Stimulated activated CD4-positive, alpha-beta T cell treated with anti-CD3 and anti-CD28 coated beads, Interleukin-12 subunit alpha, Interleukin-12 subunit beta, amount 100 ng/mL, for 48 hours (primary cell): ENCODE data around the gene TENM3.
"Not testable (repeated sequence)": the region's sequence is repeated elsewhere in the genome, so short reads cannot be mapped to it uniquely, and the experiment has no call there.

Experiments used
- DNase-seq, 3 donors: peaks; one replicate each; pipeline ENCODE4 v3.0.0-alpha.2; 2020; ENCODE audit warnings: low read depth in 2 of 3, low spot score in 1 of 3

TENM3 gene

GRCh38 chr4:182325848-182326255 lies 82.7 kb downstream of the TENM3 start:
- DNase-seq = no peak

- DNase-seq = no peak
Observed at GRCh38 chr4:182328505-182328904, 85.3 kb downstream of the TENM3 start.

DNA sequence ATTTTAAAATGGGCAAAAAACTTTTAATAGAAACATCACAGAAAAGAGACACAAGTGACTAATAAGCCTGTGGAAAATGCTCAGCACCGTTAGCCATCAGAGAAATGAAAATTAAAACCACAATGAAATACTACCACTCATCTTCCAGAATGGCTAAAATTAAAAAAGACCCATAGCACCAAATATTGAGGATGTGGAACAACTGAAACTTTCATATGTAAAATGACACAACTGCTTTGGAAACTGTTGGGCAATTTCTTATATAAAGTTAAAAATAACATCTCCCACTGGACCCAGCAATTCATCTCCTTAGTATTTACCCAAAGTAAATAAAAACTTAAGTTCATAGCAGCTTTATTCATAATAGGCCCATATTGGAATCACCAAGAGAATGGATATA lies 94.2 kb downstream of the TENM3 start:
- no peak for DNase-seq

GRCh38 chr4:182338063-182338462 lies 94.9 kb downstream of the TENM3 start:
- no peak for DNase-seq

DNA sequence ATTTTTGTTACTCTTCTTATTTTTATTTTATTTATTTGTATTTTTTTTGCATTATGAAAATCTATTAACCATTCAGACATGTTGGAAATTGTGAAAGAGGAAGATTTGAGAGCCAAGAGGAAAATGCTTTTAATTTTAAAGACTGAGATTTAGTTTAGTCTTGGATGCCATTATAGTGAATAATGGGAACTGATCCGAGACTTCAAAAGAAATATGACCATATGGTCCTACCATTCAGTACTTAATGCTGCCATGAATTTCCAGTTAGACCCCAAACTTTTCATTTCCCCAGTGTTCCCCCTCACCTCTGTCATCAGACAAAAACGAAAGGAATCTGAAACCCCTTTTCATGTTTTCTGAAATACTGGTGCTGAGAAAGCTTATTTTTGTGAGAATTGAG lies 95.5 kb downstream of the TENM3 start:
- no peak for DNase-seq

- no peak for DNase-seq
Observed at GRCh38 chr4:182339221-182339641, 96.0 kb downstream of the TENM3 start.

DNA sequence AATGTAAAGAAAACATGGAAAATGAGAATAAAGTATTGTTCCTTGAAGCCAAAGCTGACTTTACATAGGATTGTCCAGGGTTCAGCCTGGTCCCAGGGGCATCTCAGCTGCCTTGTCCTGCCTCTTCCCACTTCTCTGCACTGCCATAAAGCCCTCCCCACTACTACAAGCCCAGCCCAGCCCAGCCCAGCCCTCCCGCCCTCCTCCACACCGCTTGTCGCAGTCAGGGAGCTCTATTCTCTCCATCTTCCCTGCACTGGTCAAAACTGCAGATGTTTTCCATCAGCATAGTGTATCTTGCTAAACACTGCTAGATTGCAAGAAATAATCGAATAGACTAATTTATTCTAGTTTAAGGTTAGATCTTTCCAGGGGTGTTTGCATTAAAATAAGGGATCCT lies 100.3 kb downstream of the TENM3 start:
- no peak for DNase-seq

DNA sequence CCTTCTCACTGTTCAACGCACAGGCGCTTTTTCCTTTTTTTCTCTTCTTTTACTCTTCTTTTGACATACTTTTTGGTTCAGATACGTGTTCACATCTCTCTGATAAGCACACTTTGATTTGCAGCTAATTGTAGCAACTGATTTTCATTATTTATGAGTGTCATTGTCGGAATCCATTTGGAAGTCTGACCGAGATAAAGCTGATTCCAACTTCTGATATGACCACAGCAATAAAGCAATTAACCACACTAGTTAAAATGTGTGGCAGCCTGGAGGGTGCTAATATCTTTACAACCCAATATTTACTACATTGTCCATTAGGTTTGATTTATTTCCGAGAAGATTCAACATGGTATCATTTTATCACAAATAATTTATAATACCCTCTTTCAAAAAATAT lies 101.8 kb downstream of the TENM3 start:
- DNase-seq = no peak

DNA sequence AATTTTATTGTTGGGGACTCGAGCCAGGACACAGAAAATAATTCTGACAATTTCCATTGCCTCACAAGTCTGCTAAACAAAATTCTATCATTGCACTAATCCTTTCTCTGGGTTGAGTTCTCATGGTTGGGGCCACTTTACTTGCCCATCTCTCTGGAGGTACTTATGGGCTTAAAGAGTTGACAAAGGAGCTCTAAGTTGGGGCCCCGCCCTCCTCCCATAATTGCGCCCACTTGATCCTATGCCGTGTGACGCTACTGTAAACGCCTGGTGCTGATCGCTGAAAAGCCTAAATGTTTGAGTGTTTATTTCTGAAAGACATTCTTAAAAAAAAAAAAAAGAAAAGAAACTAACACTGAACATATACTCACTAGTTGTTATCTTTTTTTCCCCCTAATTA lies 103.0 kb downstream of the TENM3 start:
- DNase-seq = no peak

DNA sequence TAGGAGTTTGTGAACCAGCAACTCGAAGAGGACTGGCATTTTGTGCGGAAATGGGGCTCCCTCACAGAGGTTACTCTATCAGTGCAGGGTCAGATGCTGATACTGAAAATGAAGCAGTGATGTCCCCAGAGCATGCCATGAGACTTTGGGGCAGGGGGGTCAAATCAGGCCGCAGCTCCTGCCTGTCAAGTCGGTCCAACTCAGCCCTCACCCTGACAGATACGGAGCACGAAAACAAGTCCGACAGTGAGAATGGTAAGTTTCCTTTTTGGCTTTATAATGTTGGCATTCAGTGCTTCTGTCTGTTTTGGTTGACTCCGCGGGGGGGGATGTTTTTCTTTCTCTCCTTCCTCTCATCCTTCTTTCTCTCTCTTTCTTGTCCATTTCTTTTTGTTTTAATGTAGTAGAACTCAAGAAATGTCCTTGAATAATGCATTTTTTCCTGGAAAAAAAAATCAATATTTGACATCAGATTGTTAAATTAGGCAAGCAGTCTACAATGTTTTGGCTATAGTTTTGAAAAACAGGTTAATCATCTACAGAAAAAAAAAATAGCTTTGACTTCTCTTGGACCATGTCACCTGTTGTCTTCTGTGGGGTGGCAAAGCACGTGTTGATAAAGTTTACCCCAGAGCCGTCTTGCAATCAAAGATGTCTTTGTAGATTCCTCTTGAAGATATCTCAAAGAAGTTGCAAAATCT lies 103.6 kb downstream of the TENM3 start:
- no peak for DNase-seq

DNA sequence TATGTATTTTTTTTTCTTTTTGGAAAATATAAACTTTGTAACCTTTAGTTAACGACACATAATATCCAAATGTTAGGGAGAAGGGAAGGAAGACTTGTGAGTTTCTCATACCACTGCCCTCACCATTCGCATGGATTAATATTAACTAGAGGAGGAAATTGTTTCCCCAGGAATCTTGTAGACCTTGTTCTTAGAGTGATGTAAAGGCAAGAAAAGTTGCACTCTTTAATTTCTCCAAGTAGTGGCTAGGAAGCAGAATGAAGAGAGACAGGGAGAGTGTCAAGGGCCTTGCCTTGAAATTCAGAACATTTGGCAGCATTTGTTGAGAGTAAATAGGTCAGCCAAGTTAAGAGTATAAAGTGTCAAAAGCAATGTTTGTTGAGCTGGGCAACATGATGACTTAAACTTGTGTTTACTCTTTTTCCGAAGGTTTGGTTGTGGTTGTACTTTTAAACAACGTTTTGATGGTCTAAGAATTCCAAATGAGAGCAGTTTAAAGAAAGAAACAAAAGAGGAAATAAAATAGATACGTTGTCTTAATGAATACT lies 105.7 kb downstream of the TENM3 start:
- DNase-seq = no peak

GRCh38 chr4:182350041-182350440 lies 106.8 kb downstream of the TENM3 start:
- DNase-seq = no peak

- no peak for DNase-seq
Observed at GRCh38 chr4:182351485-182351884, 108.3 kb downstream of the TENM3 start.

DNA sequence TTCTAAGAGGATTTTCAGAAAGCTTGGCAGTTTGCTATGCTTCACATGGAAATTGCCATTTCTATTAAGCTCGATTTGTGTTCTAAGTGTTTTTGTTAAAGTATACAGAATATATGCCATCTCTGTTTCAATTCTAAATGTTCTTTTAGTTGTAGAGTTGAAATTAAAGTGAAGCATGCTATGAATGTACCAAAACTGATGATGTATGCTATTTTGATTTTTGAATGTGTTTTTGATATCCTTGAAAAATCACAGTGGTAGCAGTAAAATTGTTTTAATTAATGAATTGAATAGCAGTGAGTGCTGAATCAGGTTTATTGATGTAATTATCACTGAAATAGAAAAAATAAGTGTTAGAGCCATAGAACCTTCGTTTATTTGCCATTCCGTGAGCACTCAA lies 110.9 kb downstream of the TENM3 start:
- DNase-seq = no peak

- no peak for DNase-seq
Observed at GRCh38 chr4:182354867-182355266, 111.7 kb downstream of the TENM3 start.

GRCh38 chr4:182367153-182367552 lies 124.0 kb downstream of the TENM3 start:
- DNase-seq = no peak

- no peak for DNase-seq
Observed at GRCh38 chr4:182369211-182369610, 126.0 kb downstream of the TENM3 start.

- DNase-seq = no peak
Observed at GRCh38 chr4:182370491-182370890, 127.3 kb downstream of the TENM3 start.

GRCh38 chr4:182380771-182381181 lies 137.6 kb downstream of the TENM3 start:
- no peak for DNase-seq

- no peak for DNase-seq
Observed at GRCh38 chr4:182382941-182383340, 139.7 kb downstream of the TENM3 start.

GRCh38 chr4:182384631-182385091 lies 141.5 kb downstream of the TENM3 start:
- DNase-seq = no peak

- DNase-seq = no peak
Observed at GRCh38 chr4:182385897-182386296, 142.7 kb downstream of the TENM3 start.

GRCh38 chr4:182386576-182386975 lies 143.4 kb downstream of the TENM3 start:
- not testable (repeated sequence) for DNase-seq
